HFF-Myc (cell line): ENCODE data around the gene CCNQ.
"Not testable (repeated sequence)": the region's sequence is repeated elsewhere in the genome, so short reads cannot be mapped to it uniquely, and the experiment has no call there.

Experiments
- DNase-seq: peaks from one replicate; pipeline ENCODE4 v3.0.0-alpha.2; 2011; ENCODE audit warnings: low read depth; ENCODE audit errors: extremely low read depth
- H3K4me3 ChIP-seq: replicated peaks from 2 replicates; pipeline ENCODE4 v1.5.1; 2011; ENCODE audit warnings: low read depth, mild to moderate bottlenecking, control low read depth, low read length
- TF ChIP-seq, protein P1 (sequence below): IDR thresholded peaks from 2 replicates; pipeline ENCODE4 v1.5.1; 2012; ENCODE audit warnings: mild to moderate bottlenecking, low read depth, low read length, control low read depth; ENCODE audit errors: missing control alignments

The CCNQ gene

DNA sequence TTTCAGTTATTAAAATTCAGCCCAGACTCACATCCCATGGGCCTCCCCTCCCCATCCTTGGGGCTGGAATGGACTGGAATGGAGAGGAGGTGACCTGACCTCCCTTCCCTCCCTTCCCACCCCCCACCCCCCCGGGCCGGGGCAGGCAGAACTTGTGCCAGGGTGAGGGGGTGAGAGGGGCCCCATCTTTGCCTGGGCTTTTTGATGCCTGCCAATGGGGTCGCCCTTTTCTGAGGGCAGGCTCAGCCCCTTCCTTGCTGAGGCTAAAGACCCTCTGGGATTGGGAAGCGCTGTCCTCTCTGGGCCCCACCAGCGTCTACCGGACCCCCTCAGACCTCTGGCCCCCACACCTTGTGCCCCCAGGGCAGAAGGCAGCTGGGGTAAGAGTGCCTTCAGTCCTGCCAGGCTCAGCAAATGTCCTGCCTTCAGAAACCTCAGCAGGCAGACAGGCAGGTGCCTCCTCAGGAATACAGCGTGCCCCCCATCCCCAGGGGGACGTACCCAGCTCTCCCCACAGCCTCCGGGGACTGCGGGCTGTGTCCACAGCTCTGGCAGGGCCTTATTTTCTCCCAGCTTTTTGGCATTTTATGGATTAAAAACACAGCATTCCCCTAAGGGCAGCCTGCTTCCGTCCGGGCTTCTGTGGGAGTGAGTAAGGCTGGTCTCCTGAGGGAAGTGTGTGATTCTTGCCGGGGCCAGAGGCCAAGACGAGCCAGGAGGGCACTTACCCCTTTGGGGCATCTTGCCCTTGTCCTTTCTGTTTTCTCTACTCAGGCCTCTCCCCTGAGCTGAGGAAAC lies 12.6 kb upstream of the CCNQ start:
- TF ChIP-seq, protein P1, sequence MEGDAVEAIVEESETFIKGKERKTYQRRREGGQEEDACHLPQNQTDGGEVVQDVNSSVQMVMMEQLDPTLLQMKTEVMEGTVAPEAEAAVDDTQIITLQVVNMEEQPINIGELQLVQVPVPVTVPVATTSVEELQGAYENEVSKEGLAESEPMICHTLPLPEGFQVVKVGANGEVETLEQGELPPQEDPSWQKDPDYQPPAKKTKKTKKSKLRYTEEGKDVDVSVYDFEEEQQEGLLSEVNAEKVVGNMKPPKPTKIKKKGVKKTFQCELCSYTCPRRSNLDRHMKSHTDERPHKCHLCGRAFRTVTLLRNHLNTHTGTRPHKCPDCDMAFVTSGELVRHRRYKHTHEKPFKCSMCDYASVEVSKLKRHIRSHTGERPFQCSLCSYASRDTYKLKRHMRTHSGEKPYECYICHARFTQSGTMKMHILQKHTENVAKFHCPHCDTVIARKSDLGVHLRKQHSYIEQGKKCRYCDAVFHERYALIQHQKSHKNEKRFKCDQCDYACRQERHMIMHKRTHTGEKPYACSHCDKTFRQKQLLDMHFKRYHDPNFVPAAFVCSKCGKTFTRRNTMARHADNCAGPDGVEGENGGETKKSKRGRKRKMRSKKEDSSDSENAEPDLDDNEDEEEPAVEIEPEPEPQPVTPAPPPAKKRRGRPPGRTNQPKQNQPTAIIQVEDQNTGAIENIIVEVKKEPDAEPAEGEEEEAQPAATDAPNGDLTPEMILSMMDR, result no peak
- H3K4me3 ChIP-seq, result no peak overlapping the region
- no peak for DNase-seq

DNA sequence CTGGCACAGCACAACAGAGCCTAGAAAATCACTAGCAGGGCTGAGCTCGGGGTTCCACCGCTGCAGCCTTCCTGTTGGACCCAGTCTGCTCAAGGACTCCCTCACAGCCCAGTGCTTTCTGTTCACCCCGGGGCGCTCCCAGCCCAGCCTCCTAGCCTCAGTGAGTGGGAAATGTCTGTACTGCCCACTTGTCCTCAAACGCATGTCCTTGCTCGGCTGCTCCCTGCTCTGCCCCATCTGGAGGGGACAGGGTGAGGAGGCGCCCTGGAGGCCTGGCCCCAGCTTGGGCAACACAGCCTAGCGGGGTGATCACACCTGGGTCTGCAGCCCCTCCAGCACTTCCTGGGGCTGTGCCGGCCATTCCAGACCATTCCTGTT lies 11.9 kb upstream of the CCNQ start:
- no peak for DNase-seq
- H3K4me3 ChIP-seq, result no peak overlapping the region
- TF ChIP-seq, protein P1, result no peak

DNA sequence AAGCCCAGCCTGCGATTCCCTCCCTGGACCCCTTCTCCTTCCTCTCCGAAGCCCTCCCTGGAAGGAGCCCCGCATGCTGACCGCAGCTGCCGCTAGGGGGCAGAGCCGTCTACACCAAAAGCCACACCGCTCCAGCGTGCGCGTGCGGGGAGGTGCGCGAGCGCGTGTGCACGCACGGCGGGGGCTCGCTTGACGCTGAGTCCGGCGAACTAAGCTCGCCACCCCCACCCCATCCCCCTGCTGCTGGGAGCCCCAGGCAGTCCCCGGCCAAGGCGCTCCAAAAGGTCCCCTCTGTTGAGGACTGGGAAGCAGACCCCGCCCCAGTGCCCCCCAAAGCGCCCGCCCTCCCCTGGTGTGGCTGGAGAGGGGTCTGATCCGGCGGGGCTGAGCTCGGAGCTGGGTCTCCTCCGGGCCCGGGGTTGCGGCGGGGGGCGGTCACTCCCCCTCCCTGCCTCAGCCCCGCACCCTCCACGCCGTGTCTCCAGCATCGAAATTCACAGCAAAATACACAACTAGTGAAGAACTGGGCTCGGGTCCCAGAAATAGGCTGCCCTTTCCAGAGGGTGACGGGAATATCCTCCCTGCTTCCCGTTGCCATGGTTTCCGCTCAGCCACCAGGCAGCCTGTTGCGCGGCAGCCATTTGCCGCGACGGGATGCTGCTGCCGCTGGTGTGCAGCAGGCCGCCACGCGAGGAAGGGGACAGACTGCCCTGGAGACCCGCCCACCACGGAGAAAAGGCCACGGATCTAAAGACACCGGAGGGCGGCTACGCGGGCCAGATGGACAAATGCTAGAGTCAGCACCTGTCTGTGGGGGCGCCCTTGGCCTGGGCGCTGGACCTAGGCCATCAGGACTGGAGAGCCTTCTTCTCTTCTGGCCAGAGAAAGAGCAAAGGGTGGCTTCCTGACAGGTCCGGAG lies 11.2 kb upstream of the CCNQ start:
- no peak for DNase-seq
- H3K4me3 ChIP-seq, result no peak overlapping the region; the same call in 1 of the 2 replicates
- TF ChIP-seq, protein P1, result peak; percentile 75

DNA sequence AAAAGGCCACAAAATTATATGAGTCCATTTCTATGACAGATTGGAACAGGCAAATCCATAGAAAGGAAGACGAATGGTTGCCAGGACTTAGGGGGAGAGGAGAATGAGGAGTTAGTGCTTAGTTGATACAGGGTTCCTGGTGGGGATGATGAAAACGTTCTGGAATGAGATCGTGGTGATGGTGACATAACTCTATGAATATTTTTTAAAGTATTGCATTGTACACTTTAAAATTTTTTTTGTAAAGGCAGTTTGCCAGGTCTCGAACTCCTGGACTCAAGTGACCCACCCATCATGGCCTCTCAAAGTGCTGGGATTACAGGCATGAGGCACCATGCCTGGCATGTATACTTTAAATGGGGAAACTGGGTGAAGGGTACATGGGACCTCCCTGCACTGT lies 9.9 kb upstream of the CCNQ start:
- TF ChIP-seq, protein P1, result no peak
- no peak overlapping the region for H3K4me3 ChIP-seq
- no peak for DNase-seq

DNA sequence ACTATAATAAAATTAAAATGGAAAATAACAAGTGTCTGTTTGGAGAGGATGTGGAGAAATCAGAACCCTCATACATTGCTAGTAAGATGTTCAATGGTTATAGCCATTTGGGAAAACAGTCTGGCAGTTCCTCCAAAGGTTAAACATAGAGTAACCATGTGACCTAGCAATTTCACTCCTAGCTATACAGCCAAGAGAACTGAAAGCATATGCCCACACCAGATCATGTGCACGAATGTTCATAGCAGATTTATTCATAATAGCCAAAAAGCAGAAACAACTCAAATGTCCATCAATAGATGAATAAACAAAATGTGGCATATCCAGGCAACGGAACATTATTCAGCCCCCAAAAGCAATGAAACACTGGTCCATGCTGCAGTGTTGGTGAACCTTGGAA lies 9.4 kb upstream of the CCNQ start:
- TF ChIP-seq, protein P1, result no peak
- no peak overlapping the region for H3K4me3 ChIP-seq
- DNase-seq, result no peak

DNA sequence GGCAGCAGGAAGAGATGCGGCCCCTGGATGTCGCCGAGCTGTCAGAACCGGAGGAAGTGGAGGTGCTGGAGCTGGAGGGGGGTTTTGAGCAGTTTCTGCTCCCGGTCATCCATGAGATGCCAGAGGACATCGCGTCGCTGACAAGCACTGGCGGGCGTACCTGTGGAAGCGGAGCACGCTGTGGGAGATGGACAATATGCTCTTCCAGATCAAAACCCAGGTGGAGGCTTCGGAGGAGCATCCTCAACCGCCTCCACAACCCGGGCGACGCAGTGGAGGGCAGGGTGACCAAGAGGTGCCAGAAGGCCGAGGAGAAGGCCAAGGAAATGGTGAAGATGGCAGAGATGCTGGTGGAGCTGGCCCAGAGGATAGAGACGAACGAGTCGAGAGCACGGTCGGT lies 7.6 kb upstream of the CCNQ start:
- DNase-seq, result no peak
- no peak overlapping the region for H3K4me3 ChIP-seq
- TF ChIP-seq, protein P1, result no peak

DNA sequence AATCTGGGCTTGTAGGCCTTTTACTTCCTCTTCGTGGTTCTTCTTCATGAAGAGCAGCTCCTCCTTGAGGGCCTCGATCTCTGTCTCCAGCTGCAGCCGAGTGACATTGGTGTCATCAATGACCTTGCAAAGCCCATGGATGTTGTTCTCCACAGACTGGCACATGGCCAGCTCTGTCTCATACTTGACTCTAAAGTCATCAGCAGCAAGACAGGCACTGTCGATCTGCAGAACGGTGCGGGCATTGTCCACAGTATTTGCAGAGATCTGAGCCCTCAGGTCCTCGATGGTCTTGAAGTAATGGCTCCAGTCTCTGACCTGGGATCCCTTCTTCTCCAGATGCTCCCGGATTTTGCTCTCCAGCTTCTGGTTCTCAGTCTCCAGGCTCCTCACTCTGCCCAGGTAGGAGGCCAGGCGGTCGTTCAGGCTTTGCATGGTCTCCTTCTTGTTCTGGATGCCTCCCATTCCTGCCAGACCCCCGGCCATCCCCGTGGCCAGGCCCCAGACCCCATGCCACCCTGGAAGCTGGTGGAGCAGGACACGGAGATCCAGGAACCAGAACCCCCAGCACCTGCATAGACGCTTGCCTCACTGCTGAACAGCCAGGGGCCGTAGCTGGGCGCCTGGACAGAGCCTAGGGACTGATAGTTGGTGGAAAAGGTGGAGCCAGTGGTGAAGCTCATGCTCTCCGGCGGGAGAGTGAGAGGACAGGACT lies 5.9 kb upstream of the CCNQ start:
- not testable (repeated sequence) for H3K4me3 ChIP-seq, DNase-seq
